ENCODE results near the gene MAPK11. TPM values are rescaled to one million over a fixed set of nuclear protein-coding genes. Genes with fewer than 3 reads are reported as not detected.

MAPK11 gene
- total and polyA plus RNA-seq, 7 donors, result 0.23 to 7.3 (median 2.9) TPM

- Histone ChIP-seq H3K27ac (peak overlapping the region; percentile 80 to 86 (median 84)), H3K4me1 (peaks cover 0 to 71% (median 60%) of the 10 kb centered on the region in 4 donors), H3K27me3 (no peaks in the 10 kb centered on the region), H3K36me3 (peaks cover 4 to 18% (median 13%) of the 10 kb centered on the region in 4 donors), H3K4me3 (no peak overlapping the region), H3K9me3 (no peaks in the 10 kb centered on the region)
- TF ChIP-seq POLR2A (IDR thresholded peaks at IDR 0.05), result no peak
- TF ChIP-seq POLR2AphosphoS5 (IDR thresholded peaks at IDR 0.05), result no peak
- TF ChIP-seq CTCF (IDR thresholded peaks at IDR 0.05), result no peak
- TF ChIP-seq EP300 (IDR thresholded peaks at IDR 0.05), result no peak
- intact Hi-C loops (cut with DNase I), result loop anchor here (5.0 kb wide), 1 partner anchor 33 kb away; the partner anchor contains the start of gene DENND6B
- 22 to 37% methylated on average over 5 of the region's 5 CpGs for WGBS, 2 donors
- no peak for DNase-seq
These were observed 24.1 kb upstream of the MAPK11 start for GRCh38 chr22:50294319-50294656.

- H3K36me3 ChIP-seq, result peaks cover 10 to 24% (median 19%) of the 10 kb centered on the region in 4 donors
- H3K27ac ChIP-seq, result peak overlapping the region; percentile 80 to 86 (median 84)
- TF ChIP-seq CTCF (IDR thresholded peaks at IDR 0.05) (no peak), POLR2AphosphoS5 (IDR thresholded peaks at IDR 0.05) (peak in 2 of 4 donors; percentile 6 to 32)
- intact Hi-C loops (cut with DNase I), result loop anchor here (5.0 kb wide), 1 partner anchor 34 kb away; the partner anchor contains the start of gene DENND6B
- no peaks in the 10 kb centered on the region for H3K27me3 ChIP-seq
- DNase-seq, result no peak
- H3K9me3 ChIP-seq, result no peaks in the 10 kb centered on the region
- peaks cover 0 to 65% (median 54%) of the 10 kb centered on the region in 4 donors for H3K4me1 ChIP-seq
- peak overlapping the region in 3 of 4 donors; percentile 25 to 38 (median 26) for H3K4me3 ChIP-seq
- 4 to 13% methylated on average over 42 of the region's 42 CpGs for WGBS, 2 donors
These were observed 23.5 kb upstream of the MAPK11 start for GRCh38 chr22:50293441-50294318.

- WGBS, 2 donors, result 37 to 56% methylated on average over 29 of the region's 29 CpGs
- H3K27ac ChIP-seq, result peak overlapping the region; percentile 80 to 86 (median 84)
- intact Hi-C loops (cut with DNase I), result loop anchor here (5.0 kb wide), 1 partner anchor 34 kb away; the partner anchor contains the start of gene DENND6B
- H3K4me1 ChIP-seq, result peaks cover 0 to 56% (median 46%) of the 10 kb centered on the region in 4 donors
- peak overlapping the region in 3 of 4 donors; percentile 25 to 38 (median 26) for H3K4me3 ChIP-seq
- no peak for DNase-seq
- H3K27me3 ChIP-seq, result no peaks in the 10 kb centered on the region
- H3K9me3 ChIP-seq, result no peaks in the 10 kb centered on the region
- no peak for TF ChIP-seq CTCF (IDR thresholded peaks at IDR 0.05)
- TF ChIP-seq EP300 (IDR thresholded peaks at IDR 0.05), result no peak
- no peak for TF ChIP-seq POLR2A (IDR thresholded peaks at IDR 0.05)
- TF ChIP-seq POLR2AphosphoS5 (IDR thresholded peaks at IDR 0.05), result no peak
- H3K36me3 ChIP-seq, result peaks cover 18 to 32% (median 26%) of the 10 kb centered on the region in 4 donors
These were observed 22.7 kb upstream of the MAPK11 start for GRCh38 chr22:50292643-50293440.

GRCh38 chr22:50289942-50290630, 19.9 kb upstream of the MAPK11 start:
- no peak overlapping the region for H3K27ac ChIP-seq
- no peaks in the 10 kb centered on the region for H3K27me3 ChIP-seq
- TF ChIP-seq POLR2AphosphoS5 (IDR thresholded peaks at IDR 0.05), result no peak
- no peak for TF ChIP-seq EP300 (IDR thresholded peaks at IDR 0.05)
- no peak for TF ChIP-seq CTCF (IDR thresholded peaks at IDR 0.05)
- no peak for TF ChIP-seq POLR2A (IDR thresholded peaks at IDR 0.05)
- DNase-seq, result no peak
- peaks cover 42 to 56% (median 48%) of the 10 kb centered on the region in 4 donors for H3K36me3 ChIP-seq
- 91 to 93% methylated on average over 37 of the region's 37 CpGs for WGBS, 2 donors
- intact Hi-C loops (cut with DNase I), result loop anchor here (5.0 kb wide), 1 partner anchor 37 kb away; the partner anchor contains the start of gene DENND6B
- peaks cover 0 to 34% (median 31%) of the 10 kb centered on the region in 4 donors for H3K4me1 ChIP-seq
- H3K4me3 ChIP-seq, result no peak overlapping the region
- no peaks in the 10 kb centered on the region for H3K9me3 ChIP-seq

Data from sigmoid colon (tissue), 7 donors.